HepG2 (cell line): Measurements from ENCODE around the gene GGT1. TPM values are rescaled to one million over a fixed set of nuclear protein-coding genes. Genes with fewer than 3 reads are reported as not detected.

Source experiments
- AKAP8 ChIP-seq: sonication (generic); formaldehyde crosslinking; IDR thresholded peaks from 2 replicates; pipeline ENCODE4 v1.5.1; 2020; ENCODE audit warnings: mild to moderate bottlenecking, missing genetic modification reagents
- ATF1 ChIP-seq: IDR thresholded peaks from 2 replicates; pipeline ENCODE4 v1.6.1; 2016; ENCODE audit warnings: mild to moderate bottlenecking, control low read depth
- CC2D1A ChIP-seq: sonication (generic); formaldehyde crosslinking; IDR thresholded peaks from 2 replicates; pipeline ENCODE4 v1.8.1; 2023; ENCODE audit warnings: mild to moderate bottlenecking, missing genetic modification reagents
- IKZF1 ChIP-seq: fragments of 450-650 bp; IDR thresholded peaks from 2 replicates; pipeline ENCODE4 v1.7.1; 2016
- KAT7 ChIP-seq: IDR thresholded peaks from 2 replicates; pipeline ENCODE4 v1.6.1; 2018; ENCODE audit warnings: borderline replicate concordance, missing compliant biosample characterization
- MYC ChIP-seq: sonication (generic); formaldehyde crosslinking; IDR thresholded peaks from 2 replicates; pipeline ENCODE4 v1.9.0; 2021; ENCODE audit warnings: missing genetic modification reagents, borderline replicate concordance
- NFIC ChIP-seq: IDR thresholded peaks from 2 replicates; pipeline ENCODE4 v1.6.1; 2012; ENCODE audit warnings: mild to moderate bottlenecking, low read length, inconsistent platforms
- NFKB2 ChIP-seq: sonication (generic); formaldehyde crosslinking; IDR thresholded peaks from 2 replicates; pipeline ENCODE4 v1.4.0; 2020; ENCODE audit warnings: missing genetic modification reagents, borderline replicate concordance
- POGK ChIP-seq: sonication (generic); formaldehyde crosslinking; conservative IDR thresholded peaks from 2 replicates; pipeline ENCODE4 v1.8.0; 2022; ENCODE audit warnings: mild to moderate bottlenecking, moderate library complexity, missing genetic modification reagents
- RARG ChIP-seq: sonication (generic); formaldehyde crosslinking; IDR thresholded peaks from 2 replicates; pipeline ENCODE4 v1.4.0; 2020; ENCODE audit warnings: low read depth, mild to moderate bottlenecking, missing genetic modification reagents
- TCF7 ChIP-seq: sonication (generic); IDR thresholded peaks from 2 replicates; pipeline ENCODE4 v1.6.1; 2016; ENCODE audit warnings: antibody characterized with exemption, low read depth
- TERF1 ChIP-seq: sonication (generic); formaldehyde crosslinking; IDR thresholded peaks from 2 replicates; pipeline ENCODE4 v1.8.0; 2022; ENCODE audit warnings: mild to moderate bottlenecking, missing genetic modification reagents, moderate library complexity
- ZIK1 ChIP-seq: sonication (generic); formaldehyde crosslinking; IDR thresholded peaks from 2 replicates; pipeline ENCODE4 v1.5.0; 2020; ENCODE audit warnings: mild to moderate bottlenecking, low read depth, missing genetic modification reagents, borderline replicate concordance
- ZKSCAN5 ChIP-seq: sonication (generic); formaldehyde crosslinking; IDR thresholded peaks from 2 replicates; pipeline ENCODE4 v1.5.1; 2020; ENCODE audit warnings: mild to moderate bottlenecking, missing genetic modification reagents
- ZKSCAN8 ChIP-seq: IDR thresholded peaks from 2 replicates; pipeline ENCODE4 v1.6.1; 2016; ENCODE audit warnings: borderline replicate concordance, missing genetic modification reagents, missing compliant biosample characterization
- ZNF143 ChIP-seq: sonication (generic); formaldehyde crosslinking; IDR thresholded peaks from 2 replicates; pipeline ENCODE4 v1.4.0; 2020; ENCODE audit warnings: missing genetic modification reagents
- ZNF274 ChIP-seq: sonication (generic); formaldehyde crosslinking; IDR thresholded peaks from 2 replicates; pipeline ENCODE4 v1.5.1; 2020; ENCODE audit warnings: mild to moderate bottlenecking, missing genetic modification reagents
- ZNF326 ChIP-seq: sonication (generic); formaldehyde crosslinking; IDR thresholded peaks from 2 replicates; pipeline ENCODE4 v1.4.0; 2020; ENCODE audit warnings: missing genetic modification reagents, borderline replicate concordance
- ZNF510 ChIP-seq: sonication (generic); formaldehyde crosslinking; IDR thresholded peaks from 2 replicates; pipeline ENCODE4 v1.4.0; 2020; ENCODE audit warnings: low read depth, mild to moderate bottlenecking, missing genetic modification reagents
- ZNF567 ChIP-seq: sonication (generic); formaldehyde crosslinking; IDR thresholded peaks from 2 replicates; pipeline ENCODE4 v1.8.1; 2023; ENCODE audit warnings: mild to moderate bottlenecking, missing genetic modification reagents, borderline replicate concordance
- ZNF597 ChIP-seq: sonication (generic); formaldehyde crosslinking; IDR thresholded peaks from 2 replicates; pipeline ENCODE4 v1.5.0; 2020; ENCODE audit warnings: missing genetic modification reagents
- ZNF639 ChIP-seq: conservative IDR thresholded peaks from 2 replicates; pipeline ENCODE4 v1.6.1; 2018; ENCODE audit warnings: missing genetic modification reagents
- ZNF724P ChIP-seq: sonication (generic); formaldehyde crosslinking; IDR thresholded peaks from 2 replicates; pipeline ENCODE4 v1.8.0; 2022; ENCODE audit warnings: missing genetic modification reagents, borderline replicate concordance
- ZNF780A ChIP-seq: sonication (generic); formaldehyde crosslinking; IDR thresholded peaks from 2 replicates; pipeline ENCODE4 v1.8.0; 2022; ENCODE audit warnings: mild to moderate bottlenecking, missing genetic modification reagents, moderate library complexity
- polyA plus RNA-seq, 8 experiments: library from polyadenylated mRNA; depleted of rRNA in 3 of 8; stranded (reverse) in 7 of 8; unstranded in 1 of 8; fragments of >200 nt; fragmentation: Illumina TruSeq in 4 of 8; extraction: Trizol in 4 of 8; gene quantifications; 2 replicates each; pipeline versions ENCODE4 v1.2.1 to v1.2.3, GENCODE V29; 2011 to 2016; ENCODE audit warnings: low read depth in 4 of 8, missing spikeins in 1 of 8, mixed read lengths in 1 of 8; ENCODE audit not compliant: insufficient read depth in 1 of 8
- total RNA-seq, 5 experiments: library from RNA; depleted of rRNA; stranded (reverse); fragments of >200 nt; fragmentation: Illumina TruSeq; extraction: Trizol; gene quantifications; 2 replicates each; pipeline ENCODE4 v1.2.3, GENCODE V29; 2016; ENCODE audit warnings: low read depth in 1 of 5

Gene GGT1
- total and polyA plus RNA-seq, 2 of the 13 experiments (the other 11 are each of a cell fraction or from before 2014, with no cell fraction given), result 29.9 to 103 TPM

GRCh38 chr22:24593836-24594568 lies 9.0 kb upstream of the GGT1 start (continued):
- TF ChIP-seq ZIK1 (CRISPR knock-in tag) (no peak), TCF7 (no peak), POGK (CRISPR knock-in tag) (0 out of 2 replicates have a peak, but pooled peaks have one; percentile 2), ZNF510 (CRISPR knock-in tag) (no peak), NFKB2 (CRISPR knock-in tag) (no peak), ZNF567 (no peak), KAT7 (CRISPR knock-in tag) (no peak), ZKSCAN8 (CRISPR knock-in tag) (no peak), ZNF780A (no peak), TERF1 (CRISPR knock-in tag) (no peak), AKAP8 (CRISPR knock-in tag) (no peak), ZNF326 (CRISPR knock-in tag) (no peak), ZNF639 (CRISPR knock-in tag) (no peak; the same call in 1 of the 2 replicates), MYC (CRISPR knock-in tag) (peak; percentile 61), ZNF724P (CRISPR knock-in tag) (no peak), NFIC (0 out of 2 replicates have a peak, but pooled peaks have one; percentile 9), CC2D1A (no peak), ZNF143 (CRISPR knock-in tag) (0 out of 2 replicates have a peak, but pooled peaks have one; percentile 14), ATF1 (CRISPR knock-in tag) (no peak), ZKSCAN5 (CRISPR knock-in tag) (no peak), IKZF1 (no peak), RARG (CRISPR knock-in tag) (no peak), ZNF274 (CRISPR knock-in tag) (0 out of 2 replicates have a peak, but pooled peaks have one; percentile 22), ZNF597 (CRISPR knock-in tag) (no peak)
